Measurements from ENCODE around the gene HACD2.

DNA sequence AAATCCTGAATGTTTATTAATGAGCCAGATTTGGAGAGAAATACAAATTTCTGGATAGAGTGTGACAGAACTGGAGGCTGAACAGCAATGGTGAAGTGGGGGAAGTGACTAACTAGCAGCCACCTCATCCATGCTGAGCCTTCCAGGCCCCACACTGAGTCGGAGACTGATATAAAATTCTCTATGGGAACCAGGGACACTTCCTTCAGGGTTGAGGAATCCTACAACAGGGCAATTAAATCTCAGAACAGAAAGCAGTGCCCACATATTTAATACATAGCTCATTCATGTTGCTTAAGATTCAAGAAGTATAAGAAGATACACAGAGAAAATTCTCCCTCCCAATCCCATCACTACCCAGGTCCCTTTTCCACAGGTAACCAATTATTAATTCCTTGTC is 49.3 kb downstream of the HACD2 start:
- no peak for TF ChIP-seq EZH2 (IDR thresholded peaks at IDR 0.05; ENCODE audit: insufficient read depth, poor library complexity, severe bottlenecking)
- TF ChIP-seq EZH2phosphoT487 (IDR thresholded peaks at IDR 0.05; ENCODE audit: insufficient read depth, low read depth): no peak

Measured in GM23248 (cell line).